K562 treated with DMSO at 1 percent for 48 hours (cell line): ENCODE measurements around the gene DHRS4. TPM values are rescaled to one million over a fixed set of nuclear protein-coding genes. Genes with fewer than 3 reads are reported as not detected.

Experiments used
- total RNA-seq: library from RNA; unstranded; fragments of 300-600 nt; gene quantifications from 2 replicates; pipeline ENCODE4 v1.2.3, GENCODE V29; 2022; ENCODE audit warnings: low replicate concordance; ENCODE audit errors: extremely low read depth

The DHRS4 gene
- total RNA-seq = not detected in 2 replicates

DNA sequence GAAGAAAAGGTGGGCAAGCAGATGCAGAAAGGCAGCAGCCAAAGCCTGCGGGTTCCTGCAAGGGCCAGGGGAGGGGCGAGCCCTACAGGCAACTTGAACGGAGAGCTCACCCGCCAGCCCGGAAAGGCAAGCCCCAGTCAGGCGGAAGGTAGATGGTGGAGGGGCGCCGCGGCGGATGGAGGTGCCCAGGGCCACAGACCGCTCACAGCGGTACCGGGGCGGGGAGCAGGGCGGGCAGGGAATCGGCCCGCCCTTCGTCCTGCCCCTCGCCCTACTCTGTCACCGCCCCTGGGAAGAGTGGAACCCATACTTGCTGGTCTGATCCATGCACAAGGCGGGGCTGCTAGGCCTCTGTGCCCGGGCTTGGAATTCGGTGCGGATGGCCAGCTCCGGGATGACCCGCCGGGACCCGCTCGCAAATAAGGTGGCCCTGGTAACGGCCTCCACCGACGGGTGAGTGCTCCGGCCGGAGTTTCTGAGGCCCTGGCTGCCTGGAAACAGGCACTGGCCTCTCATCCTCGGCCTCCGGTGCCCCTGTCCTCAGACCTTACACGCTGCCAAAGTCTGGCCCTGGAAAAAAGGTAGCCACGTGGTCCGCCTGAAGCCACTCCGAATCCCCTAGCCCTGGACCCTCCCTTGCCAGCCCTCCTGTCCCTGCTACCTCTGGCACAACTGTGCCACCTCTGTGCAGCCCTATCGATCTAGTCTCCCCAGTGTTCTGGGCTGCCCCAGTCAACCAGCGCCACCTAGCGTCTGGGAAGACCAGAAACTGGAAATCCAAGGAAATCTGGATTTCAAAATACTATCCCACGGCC is at the start of gene DHRS4:
DHRS4 (plus strand) TSS at position 307 of the 815 bp plus-strand sequence; CDS start at position 326, 19 bp downstream.

GRCh38 chr14:23988607-23989363 is 35.2 kb downstream of the DHRS4 start, which contains the start of gene DHRS4L2:
Gene DHRS4L2, plus strand, starts transcription at chr14:23988929. Its CDS starts 19 bp downstream, at chr14:23988948.

Other genes starting within 250 kb of the DHRS4 start
- gene DHRS4L2, start 35.2 kb downstream of the DHRS4 start, total RNA-seq = not detected in 2 replicates
- not detected in 2 replicates for gene CARMIL3, start 98.2 kb downstream of the DHRS4 start, total RNA-seq
- not detected in 2 replicates for gene CPNE6, start 117.8 kb downstream of the DHRS4 start, total RNA-seq
- not detected in 2 replicates for gene PCK2, start 140.5 kb downstream of the DHRS4 start, total RNA-seq
- gene DCAF11, start 161.0 kb downstream of the DHRS4 start, total RNA-seq = not detected in 2 replicates
- not detected in 2 replicates for gene NRL, start 161.2 kb downstream of the DHRS4 start, total RNA-seq
- not detected in 2 replicates for gene FITM1, start 176.9 kb downstream of the DHRS4 start, total RNA-seq
- not detected in 2 replicates for gene PSME1, start 182.4 kb downstream of the DHRS4 start, total RNA-seq
- not detected in 2 replicates for gene EMC9, start 187.8 kb downstream of the DHRS4 start, total RNA-seq
- not detected in 2 replicates for gene PSME2, start 192.8 kb downstream of the DHRS4 start, total RNA-seq
- gene RNF31, start 193.7 kb downstream of the DHRS4 start, total RNA-seq = not detected in 2 replicates
- gene IRF9, start 207.5 kb downstream of the DHRS4 start, total RNA-seq = not detected in 2 replicates
- not detected in 2 replicates for gene REC8, start 218.3 kb downstream of the DHRS4 start, total RNA-seq
- gene IPO4, start 235.0 kb downstream of the DHRS4 start, total RNA-seq = not detected in 2 replicates
- not detected in 2 replicates for gene TM9SF1, start 241.7 kb downstream of the DHRS4 start, total RNA-seq